ENCODE measurements around the gene VDR.

VDR gene

DNA sequence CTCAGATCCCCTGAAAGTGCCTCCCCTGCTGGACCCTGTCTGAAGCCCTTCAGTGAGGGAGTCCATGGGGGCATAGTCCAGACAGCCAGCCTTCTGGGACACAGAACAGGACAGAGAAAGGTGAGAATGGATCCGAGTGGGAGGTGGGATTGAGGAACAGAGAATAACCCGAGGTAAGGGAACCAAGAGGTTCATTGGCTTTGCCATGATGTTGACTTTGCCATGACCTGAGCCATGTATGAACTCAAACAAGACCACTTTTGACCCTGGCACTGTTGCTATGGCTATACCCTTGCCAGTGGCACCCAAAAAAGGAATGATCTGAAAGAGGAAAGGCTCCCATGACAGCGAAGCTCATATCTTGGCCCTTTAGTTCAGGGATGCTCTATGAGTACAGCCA is 22.6 kb upstream of the VDR start:
- no peak for DNase-seq

DNA sequence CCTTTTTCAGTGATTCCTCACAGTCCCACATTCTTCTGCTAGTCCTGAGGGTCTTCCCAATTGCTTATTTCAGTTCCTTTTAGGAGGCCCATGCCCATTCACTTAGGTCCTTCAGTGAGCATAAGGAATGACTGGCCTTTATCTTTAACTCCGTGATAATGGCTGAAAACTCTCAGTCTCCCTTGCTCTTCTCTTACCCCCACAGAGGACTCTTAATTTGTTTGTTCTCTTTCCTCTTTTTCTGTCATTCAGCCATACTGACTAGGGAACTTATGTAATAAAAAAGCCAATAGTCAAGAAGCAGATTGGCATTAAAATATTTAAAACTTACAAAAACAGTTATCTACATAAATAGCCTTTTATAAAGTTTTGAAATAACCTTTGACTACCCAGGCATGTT is 17.1 kb upstream of the VDR start:
- DNase-seq = no peak

DNA sequence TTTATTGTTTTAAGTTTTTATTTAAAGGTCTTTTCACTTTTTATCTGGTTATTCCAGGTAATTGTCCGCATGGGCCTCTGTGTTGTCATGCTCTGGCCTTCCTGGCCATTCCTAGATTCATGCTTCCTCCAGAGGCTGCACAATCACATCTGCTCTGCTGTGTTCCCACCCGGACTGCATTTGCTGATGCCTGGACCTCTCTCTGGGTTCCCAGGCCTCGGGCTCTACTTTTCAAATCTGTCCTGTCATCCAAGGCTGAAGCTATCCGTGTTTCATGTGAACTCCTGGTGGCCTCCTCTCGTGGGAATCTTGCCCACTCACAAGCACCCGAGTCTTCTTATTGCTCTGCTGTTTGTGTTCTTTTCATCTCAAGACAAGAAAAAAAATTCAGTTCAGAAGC is 16.1 kb upstream of the VDR start:
- DNase-seq = no peak

DNA sequence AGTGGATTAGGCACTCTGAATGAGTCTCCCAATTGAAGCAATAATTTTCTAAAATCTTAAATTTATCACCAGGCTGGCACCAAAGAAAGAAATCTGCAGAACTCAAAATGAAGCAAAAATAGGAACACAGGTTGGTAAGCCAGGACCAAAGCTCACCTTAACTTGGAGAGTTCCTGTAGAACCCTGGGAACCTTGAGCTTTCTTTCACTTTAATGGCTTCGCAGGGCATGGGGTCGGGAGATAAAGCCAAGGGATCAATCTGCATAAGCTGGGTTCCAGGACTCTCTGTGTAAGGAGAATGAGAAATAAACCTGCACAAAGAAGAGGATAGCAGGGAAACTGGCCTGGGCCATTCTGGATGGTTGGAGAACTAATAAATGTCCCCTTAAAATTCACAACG is 8.3 kb upstream of the VDR start:
- no peak for DNase-seq

DNA sequence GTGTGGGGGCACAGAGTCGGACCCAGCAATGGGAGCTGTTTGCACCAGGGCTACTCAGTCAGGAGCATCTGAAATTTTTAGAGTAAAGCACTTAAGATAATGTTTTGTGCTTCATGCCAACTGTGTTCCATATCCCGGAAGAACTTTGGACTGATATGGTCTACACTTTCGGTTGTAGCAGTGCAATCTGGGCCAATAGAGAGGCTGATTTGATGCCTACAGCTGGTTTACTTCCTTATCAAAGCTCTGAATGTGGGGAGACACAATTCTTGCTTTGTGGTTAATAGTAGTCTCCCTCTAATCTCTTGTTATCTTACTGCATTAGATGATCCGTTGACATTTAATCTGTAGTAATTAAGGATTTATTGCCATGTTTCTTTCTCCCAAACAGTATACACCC is 7.8 kb upstream of the VDR start:
- no peak for DNase-seq

DNA sequence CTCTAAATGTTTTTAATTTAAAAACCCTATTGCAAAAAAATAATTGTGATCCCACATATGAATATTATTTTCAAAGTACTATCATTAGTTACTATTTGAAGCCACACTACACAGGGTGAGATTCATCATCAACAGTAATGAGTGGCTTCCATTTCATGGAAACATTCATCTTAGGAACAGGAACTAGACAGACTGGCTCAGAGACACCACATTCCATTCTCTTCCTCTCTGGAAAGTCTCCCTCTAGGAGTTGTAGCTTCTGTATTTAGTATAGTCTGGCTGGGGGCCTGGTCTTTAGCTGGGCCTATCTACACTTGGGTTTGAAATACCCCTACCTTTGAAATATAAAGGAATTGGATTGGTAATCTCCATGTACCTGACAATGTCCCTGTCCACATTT is 6.2 kb upstream of the VDR start:
- DNase-seq = no peak

DNA sequence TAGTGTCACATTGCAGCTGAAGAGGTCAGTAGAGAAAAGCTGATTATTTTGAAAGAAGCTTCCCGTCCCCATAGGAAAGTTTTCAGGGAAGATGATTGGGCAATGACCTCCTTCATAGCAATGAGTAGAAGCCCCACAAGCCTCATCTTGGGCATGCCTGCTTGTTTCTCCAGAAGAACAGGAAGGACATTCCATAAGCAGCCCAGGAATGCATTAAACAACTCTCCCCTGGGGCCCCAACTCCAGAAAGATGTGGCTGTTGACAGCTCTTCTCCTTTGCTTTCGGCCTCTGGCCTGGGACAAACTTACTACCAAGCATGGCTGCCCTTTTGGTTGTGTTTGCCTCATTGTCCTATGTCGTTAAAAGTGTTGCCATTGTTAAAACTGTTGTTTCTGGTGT is 5.7 kb upstream of the VDR start:
- no peak for DNase-seq

DNA sequence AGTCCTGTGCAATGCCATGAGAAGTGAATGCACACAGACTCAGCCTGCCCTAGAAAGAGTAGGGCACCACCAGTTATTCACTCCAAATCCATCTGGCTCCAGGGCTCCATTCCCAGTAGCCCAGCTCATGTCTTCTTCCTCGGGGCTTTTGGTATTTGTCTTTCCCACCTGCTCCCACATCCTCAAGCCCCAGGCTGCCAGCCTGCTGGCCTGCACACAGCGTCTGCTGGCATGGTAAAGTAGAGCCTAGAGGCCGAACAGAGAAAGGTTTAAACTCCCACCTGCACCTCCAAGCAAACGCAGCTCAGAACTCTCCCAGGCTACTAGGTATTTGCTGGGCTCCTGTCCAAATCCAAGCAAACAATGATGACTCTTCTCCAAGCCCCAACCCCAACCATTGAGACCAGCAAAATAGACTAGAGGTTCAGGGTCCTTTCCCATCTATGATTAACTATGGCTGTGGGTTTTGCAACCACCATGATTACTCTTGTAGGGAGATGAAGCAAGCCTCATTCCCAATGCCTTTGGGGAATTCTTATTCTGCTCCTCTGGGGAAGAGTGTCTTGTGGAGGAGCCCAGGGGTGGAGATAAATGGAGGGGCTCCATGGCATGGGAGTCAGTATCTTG is 5.2 kb upstream of the VDR start:
- no peak for DNase-seq

DNA sequence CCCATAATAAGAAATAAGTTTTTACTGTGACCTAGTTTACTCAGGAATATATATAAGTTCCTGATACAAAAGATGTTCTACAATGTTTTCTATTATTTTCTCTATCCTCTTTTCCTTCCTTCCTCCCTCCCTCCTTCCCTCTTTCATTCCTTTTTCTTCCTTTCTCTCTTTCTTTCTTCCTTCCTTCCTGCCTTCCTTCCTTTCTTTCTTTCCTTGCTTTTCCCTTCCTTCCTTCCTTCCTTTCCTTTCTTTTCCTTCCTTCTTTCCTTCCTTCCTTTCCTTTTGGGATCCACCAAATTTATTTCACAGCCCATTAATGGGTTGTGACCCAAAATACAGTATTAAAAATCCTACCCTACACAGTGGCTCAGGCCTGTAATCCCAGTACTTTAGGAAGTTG is 3.9 kb upstream of the VDR start:
- DNase-seq = no peak

DNA sequence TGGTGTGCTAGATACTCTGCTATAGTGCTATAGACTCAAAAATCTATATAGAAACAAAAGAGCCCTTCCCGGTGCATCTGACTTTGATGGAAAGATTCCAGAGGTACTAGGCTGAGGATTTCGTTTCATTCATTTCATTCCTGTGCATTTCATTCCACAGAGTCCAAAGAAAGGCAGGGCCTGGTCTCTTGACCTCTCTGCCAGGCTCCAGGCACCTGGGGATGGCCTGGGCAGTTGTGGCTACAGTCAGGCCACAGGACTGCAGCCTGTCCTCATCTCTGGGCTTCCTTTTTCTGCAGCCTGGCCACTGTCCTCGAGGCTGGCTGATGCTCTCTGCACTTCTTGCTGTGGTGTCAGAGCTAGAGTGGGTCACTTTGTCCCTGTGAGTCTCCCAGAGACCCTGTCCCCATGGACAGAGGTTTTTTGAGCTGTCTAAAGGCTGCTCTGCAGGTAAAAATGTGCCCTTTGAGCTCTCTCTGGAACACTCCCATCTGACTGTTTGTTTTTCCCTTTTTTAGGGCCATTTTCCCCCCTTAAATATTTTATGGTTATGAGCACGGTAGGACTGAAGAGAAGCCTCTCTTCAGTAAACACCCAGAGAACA is 3.2 kb upstream of the VDR start:
- DNase-seq = no peak

DNA sequence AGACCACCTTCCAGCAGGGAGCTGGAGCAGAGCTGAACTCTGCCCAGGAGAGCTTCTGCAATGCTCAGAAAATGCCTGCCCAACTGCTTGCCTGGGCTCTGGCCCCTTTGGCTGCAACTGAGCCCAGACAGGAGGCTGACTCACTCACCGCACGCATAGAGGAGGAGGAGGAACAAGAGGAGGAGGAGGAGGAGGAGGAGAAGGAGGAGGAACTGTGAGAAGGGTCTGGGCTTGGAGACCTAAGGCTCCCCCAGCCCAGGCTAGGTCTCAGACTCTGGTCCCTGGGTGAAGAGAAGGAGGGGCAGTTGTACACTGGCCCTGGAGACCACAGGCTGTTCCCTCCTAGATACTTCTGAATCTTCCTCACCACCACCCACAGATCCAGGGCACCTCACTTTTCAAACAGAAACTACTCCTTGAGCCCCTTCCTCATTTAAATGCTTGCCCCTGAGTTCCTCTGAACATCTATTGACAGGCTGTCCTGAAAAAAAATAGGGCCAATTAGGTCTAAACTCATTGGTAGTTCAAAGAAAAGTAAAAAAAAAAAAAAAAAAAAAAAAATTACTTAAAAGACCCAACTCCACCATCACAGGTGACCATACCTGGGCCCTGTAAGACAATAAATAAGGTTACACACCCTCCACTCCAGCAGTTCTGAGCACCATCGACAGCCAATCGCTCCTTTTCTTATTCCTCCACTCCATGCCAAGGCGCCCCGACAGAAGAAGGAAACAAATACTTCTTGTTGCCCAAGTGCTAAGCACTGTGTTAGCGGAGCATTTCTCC is 674 bp downstream of the VDR start:
- no peak for DNase-seq

DNA sequence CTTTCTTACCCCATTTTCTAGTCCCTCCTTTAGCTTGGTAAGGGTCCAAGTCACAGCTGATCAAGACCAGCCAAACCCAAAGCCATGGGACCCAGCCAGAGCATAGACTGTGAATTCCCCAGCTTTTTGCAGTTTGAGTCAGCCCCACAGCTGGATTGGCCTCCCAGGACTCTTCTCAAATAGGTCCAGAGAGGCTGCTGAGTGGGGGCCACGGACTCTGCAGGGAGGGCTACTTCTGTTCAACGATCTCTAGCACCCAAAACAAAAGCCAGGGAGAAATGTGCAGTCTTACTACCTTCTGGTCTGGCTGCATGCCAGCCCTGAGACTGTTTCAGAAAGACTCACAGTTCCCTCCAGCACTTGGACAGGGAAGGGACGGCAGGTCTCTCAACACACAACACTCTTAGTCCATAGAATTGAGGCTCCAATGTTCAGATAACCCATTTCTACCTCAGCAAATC is 1.6 kb downstream of the VDR start:
- no peak for DNase-seq

DNA sequence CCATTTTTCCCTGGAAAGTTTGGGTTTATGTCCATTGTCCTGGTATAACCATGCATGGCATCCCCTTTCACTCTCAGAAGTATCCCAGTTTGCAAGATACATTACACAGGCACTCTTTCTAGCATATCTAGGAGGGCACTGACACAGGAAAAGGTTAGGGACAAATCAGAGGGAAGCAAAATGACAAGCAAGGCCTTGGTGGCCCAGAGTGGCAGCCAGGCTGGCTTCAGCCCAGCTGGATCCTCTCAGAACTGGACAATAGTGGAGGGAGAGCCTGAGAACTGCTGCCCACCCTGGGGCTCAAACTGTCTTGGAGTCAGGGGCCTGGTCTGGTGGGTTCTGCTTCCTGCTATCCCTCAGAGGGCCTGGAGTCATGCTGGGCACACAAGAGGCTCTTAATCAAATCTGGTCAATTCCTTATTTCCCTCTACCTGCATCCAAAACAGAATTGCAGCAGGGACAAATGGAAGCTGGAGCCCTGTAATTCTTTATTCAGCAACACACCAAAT is 2.6 kb downstream of the VDR start:
- DNase-seq = no peak

DNA sequence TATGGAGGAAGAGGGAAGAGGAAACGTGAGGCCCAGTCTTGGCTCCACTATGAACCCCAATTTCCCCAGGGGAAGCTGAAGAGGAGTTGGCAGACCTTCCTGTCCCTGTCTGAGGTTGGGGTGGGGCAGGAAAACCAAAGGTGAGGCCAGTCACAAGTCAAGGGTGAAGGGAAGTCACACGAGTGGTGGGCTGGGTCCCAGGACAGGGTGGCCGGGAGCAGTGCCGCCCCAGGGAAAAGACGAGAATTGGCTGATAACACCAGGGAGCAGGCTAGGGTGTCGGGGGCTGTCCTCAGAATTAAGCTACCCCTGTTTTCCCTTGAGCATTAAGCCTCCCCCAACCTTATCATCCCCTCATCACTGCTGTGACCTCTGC is 3.1 kb downstream of the VDR start:
- DNase-seq = no peak

DNA sequence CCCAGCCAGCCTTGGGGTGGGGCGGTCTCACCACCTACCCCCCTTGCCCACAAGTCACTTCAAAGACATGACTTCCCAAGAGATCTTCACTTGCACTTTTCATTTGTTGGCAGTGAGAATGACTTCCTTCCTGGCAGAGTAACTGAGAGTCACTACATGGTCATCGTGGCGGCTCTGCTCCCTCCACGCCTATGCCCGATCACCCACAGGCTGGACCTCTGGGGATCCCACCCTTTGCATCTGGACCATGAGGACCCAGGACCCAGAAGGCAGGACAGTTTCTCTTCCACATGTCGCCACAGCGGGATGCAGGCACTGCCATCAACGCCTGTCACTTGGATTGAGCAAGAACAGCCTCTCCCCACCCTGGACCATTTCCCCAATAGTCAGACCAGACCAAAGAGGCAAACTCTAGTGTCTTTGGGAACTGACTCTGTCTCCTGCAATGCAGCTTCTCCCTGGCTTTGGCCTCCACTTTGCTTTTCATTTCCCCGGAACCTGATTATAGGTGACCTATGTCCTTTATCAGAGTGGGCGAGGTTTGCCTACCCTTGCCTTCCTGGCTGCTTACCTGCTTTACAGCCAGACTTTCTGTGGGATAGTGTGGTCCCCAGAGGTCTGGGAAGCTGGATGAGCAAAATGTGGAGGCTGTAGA is 3.6 kb downstream of the VDR start:
- no peak for DNase-seq

DNA sequence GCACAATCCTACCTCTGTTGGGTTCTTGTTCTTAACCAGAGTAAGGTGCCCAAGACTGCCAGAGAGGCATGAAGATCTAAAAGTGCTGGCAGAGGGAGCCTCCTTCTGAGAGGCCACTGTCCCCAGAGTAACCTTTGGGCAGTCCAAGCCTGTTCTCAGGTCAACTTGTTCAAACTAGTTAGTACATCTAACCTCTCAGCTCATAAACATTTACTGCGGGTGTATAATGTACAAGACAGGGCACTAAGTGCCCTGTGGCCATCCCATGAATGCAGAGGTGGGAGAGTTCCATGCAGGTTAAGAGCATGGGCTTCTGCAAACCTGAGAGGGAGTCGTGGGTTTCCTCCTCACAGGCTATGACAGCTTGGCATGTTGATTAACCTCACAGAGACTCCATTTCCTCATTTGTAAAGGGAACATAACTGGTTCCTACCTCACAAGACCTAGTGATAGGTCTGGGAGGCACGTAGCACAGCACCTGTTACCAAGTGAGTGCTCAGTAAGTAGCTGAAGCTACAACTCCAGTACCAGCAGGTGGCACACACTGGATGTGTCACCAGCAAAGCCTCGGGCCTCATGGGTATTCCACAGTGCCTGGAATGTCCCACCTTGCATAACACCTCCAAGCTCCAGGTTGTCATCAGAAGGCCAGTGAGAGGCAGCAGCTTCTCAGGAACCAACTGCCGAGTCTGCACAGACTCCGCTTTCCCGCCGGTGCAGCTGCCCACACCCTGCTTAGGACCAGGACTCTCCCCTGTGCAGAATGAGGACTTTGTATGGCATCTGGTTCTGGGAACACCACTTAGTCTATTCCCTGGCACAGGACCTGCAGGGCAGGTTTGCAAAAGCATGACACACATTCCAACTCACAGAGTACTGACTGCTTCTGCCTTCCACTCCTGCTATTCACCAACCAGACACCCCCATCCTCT is 4.4 kb downstream of the VDR start:
- DNase-seq = peak; percentile 31 to 73

DNA sequence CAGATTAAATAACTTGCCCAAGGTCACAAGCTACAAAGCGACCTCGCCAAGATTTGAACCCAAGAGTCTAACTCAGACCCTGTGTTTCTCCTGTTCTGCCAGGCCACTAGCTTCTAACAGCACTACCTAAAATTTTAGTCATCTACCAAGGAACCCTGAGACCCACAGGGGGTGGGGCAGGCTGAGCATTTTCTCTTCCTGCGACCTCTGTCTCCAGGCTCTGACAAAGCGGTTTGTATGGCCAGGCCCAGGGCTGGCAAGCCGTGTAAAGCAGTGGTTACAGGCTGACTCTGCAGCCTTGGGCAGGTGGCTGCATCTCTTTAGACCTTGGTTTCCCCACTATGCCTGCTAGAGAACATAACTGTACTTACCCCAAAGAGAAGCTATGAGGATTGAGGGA is 5.3 kb downstream of the VDR start:
- DNase-seq = no peak

DNA sequence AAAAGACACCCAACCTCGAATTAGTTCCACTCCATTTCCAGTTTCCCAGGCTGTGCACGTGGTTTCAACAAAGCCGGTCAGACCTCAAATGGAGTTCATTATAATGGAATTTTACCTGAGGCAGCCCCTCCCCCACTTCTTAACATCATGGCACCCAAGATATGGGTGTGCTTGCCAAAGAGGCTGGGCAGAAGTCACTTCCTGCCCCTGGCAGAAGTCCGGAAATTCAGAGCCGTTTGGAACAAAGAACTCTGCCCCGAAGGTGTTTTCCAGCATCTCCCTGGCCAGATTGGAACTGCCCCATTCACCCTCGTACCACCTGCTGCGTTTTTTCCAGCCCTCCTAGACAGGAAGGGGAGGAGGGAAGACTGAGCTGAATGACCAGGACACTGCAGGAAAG is 8.2 kb downstream of the VDR start:
- no peak for DNase-seq

DNA sequence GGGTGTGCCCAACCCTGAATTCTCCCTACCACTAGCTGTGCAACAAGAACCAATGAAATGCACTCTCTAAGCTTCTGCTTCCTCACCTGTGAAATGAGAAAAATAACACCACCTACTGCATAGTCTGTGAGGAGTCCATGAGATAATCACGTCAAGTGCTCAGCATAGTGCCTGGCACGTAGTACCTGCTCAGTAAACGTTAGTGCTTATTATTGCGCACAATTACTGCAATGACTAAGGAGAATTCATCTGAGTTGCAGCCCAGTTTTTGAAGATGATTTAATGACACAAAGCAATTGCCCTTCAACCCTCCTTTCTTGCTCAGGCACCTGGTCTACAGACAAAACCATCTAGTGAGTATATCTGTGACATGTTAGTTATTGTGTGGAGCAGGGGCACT is 8.8 kb downstream of the VDR start:
- no peak for DNase-seq

DNA sequence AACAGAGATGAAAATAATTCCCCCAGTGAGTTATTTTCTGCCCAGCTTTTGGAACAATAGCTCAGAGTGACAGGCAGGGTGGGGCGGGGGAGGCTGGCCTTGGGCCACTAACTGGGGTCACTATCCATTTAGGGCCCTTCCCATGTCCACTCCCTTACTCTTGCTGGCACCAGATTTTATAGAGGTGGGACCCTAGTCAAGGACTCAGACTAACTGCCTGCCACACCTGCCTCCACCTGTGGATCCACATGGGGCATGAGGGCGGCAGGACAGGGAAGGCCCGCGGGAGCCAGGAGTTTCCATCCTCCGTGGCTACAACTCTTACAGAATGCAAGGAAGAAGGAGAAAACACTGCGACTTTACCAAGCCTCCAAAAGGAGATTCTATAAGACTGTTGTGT is 10.1 kb downstream of the VDR start:
- no peak for DNase-seq

DNA sequence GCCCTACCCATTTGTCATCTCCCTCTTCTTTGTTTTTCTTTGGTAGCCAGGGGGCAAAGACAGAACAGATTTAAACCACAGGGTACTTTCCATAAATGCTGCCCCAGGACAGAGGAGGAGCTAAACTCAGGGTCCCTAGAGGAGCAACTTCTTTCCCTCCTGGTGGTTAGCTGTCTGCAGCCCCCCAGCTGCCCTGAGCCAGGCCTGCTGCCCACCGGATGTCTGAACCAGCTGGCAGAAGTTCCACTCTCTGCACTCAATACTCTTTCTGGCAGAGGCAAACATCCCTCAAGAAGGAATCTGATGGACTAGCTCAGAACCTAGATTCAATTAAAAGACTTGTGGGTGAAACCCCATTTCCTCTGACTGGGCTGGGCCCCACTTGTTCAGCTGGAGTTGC is 10.7 kb downstream of the VDR start:
- DNase-seq = no peak

DNA sequence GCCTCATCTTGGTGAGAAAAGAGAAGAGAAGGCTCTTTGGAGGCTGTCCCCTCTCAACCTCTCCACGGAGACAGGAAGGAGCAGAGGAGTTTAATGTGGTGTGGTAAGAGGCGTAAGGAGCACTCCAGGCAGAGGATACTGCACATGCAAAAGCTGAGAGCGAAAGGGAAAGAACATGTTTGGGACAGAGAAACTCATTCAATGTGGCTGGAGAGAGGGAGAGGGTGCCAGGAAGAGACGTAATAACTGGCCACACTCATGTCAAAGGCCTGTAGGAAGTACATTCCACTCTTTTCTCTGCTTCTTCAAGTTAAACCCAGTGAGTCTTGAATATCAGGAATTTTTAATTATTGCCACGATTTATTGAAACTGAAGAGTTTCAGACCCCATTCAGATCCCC is 12.0 kb downstream of the VDR start:
- no peak for DNase-seq

DNA sequence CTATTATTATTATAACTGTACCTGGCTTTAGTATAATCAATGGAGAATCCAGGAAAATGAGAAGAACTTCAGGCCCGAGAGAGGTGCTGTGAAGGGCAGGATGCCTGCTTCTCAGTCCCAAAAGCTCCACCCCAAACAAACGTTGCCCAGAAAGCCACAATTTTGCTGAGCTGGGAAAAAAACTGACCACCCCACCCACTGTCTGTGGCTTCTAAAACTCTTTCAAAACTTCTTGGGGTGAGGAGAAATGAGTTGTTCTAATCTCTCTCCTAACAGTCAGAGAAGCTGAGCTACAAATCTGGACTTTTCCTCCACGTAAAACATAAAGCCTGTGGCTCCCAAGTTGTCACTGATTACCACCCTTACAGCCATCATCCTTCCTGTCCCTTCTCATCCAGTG is 13.4 kb downstream of the VDR start:
- no peak for DNase-seq

All from NCI-H526 (cell line).